Keratinocyte (primary cell): ENCODE data around the gene APLF.

Experiments
- CTCF ChIP-seq, 3 experiments: IDR thresholded peaks in 1 of 3; conservative IDR thresholded peaks in 1 of 3; optimal IDR thresholded peaks in 1 of 3; 2 replicates in 2 of 3; 3 replicates in 1 of 3; pipeline versions ENCODE3 to v1.5.1; 2011; ENCODE audit warnings: low read length in 3 of 3, mild to moderate bottlenecking in 3 of 3, moderate library complexity in 2 of 3, control low read depth in 1 of 3, inconsistent platforms in 1 of 3; ENCODE audit not compliant: insufficient read depth in 2 of 3; ENCODE audit errors: extremely low read depth in 1 of 3
- EZH2 ChIP-seq: IDR thresholded peaks from one replicate; pipeline ENCODE4 v1.6.1; 2012; ENCODE audit warnings: inconsistent platforms, mild to moderate bottlenecking, low read length, moderate library complexity

GRCh38 chr2:68568116-68568515 is 100.7 kb downstream of the APLF start:
- no peak for TF ChIP-seq CTCF (optimal IDR thresholded peaks at IDR 0.05 in 1 of 3, IDR thresholded peaks at IDR 0.05 in 1 of 3, conservative IDR thresholded peaks at IDR 0.05 in 1 of 3; ENCODE audit: extremely low read depth in 1 of 3, insufficient read depth in 2 of 3, low read length in 3 of 3)
- TF ChIP-seq EZH2 = no peak
